Renal cortical epithelial cell (primary cell): ENCODE data around the gene KLB. TPM values are rescaled to one million over a fixed set of nuclear protein-coding genes. Genes with fewer than 3 reads are reported as not detected.
"Not testable (repeated sequence)": the region's sequence is repeated elsewhere in the genome, so short reads cannot be mapped to it uniquely, and the experiment has no call there.

Experiments
- DNase-seq: peaks from one replicate; pipeline ENCODE4 v3.0.0-alpha.2; 2011; ENCODE audit warnings: low read depth
- total RNA-seq: library from RNA; depleted of rRNA; stranded (reverse); fragments of >200 nt; gene quantifications from 2 replicates; pipeline ENCODE4 v1.2.3, GENCODE V29; 2014

Gene KLB
- not detected in 2 replicates for total RNA-seq

- DNase-seq, result peak; percentile 66
Measured at GRCh38 chr4:39406763-39407583, at the start of gene KLB. Gene KLB (plus strand): TSS chr4:39406930. CDS start chr4:39406950, 20 bp downstream.

GRCh38 chr4:39357002-39357401 is 49.7 kb upstream of the KLB start:
- DNase-seq, result no peak

DNA sequence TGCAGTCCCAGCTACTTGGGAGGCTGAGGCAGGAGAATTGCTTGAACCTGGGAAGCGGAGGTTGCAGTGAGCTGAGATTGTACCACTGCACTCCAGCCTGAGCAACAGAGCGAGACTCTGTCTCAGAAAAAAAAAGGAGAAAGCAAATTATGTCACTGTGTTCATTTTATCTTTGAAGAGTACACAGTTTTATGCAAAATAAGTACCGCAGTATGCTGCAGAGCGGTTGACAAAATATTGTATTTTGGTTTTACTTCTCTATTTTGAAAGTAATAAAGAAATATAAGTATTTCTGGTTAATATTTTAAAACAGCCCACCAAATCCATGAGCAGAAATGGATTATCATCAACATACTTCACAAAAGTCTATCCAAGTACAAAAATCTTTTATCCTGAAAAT is 46.1 kb upstream of the KLB start:
- DNase-seq, result not testable (repeated sequence)

GRCh38 chr4:39362827-39363226 is 43.9 kb upstream of the KLB start:
- DNase-seq, result no peak

- DNase-seq, result no peak
Measured at GRCh38 chr4:39363773-39364393, 42.8 kb upstream of the KLB start.

DNA sequence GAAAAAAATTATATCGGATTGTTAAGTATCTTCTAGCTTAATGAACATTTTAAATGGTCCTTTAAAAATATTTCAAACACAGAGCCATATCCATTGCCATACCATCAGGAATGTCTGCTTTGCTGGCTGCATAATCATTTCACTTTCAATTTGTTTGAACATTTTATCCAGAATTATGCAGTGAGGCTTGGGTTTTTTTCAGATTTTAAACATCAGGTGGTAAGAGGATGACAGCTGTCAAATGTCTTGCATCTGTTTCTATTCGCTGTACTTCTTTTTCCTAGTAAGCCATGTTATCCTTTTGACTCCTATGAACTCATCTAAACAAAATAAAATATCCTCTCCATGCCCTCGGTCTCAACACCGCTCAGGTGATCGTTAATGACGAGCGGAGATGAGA is 41.4 kb upstream of the KLB start:
- no peak for DNase-seq

- DNase-seq, result peak; percentile 76
Measured at GRCh38 chr4:39365830-39366771, 40.6 kb upstream of the KLB start, which contains the start of gene RFC1. Gene RFC1 (minus strand): TSS chr4:39366362. CDS start chr4:39366241, 121 bp downstream.

DNA sequence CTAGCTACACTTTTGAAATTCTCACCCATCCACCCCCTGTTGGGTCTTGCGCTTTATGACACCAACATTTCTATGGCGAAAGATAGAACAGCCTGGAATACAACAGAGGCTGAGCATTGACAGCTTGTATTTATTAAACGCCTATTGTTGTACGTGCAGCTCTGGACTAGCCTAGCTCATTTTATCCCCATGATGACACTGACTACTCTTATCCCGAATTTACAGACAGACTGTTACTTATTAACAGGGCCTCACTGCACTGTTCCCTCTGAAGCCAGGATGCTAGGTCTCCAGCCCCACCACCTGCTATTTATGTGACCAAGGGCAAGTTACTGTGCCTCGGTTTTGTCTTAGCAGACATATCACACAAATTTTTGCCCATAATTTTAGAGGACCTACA is 39.6 kb upstream of the KLB start:
- DNase-seq, result peak; percentile 46

DNA sequence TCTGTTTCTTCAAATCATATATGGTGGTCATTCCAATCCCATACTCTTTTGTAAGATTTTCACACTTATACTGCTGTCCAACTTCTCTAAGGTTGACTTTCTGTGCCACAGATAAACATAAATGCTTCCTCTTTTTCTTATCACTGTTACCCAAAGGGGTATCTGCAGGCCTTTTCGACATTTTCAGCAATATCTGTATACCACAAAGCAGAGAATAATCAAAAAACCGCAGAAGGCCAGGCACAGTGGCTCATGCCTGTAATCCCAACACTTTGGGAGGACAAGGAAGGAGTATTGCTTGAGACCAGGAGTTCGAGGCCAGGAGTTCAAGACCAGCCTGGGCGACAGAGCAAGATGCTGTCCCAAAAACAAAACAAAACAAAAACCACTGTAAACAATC is 37.4 kb upstream of the KLB start:
- no peak for DNase-seq

DNA sequence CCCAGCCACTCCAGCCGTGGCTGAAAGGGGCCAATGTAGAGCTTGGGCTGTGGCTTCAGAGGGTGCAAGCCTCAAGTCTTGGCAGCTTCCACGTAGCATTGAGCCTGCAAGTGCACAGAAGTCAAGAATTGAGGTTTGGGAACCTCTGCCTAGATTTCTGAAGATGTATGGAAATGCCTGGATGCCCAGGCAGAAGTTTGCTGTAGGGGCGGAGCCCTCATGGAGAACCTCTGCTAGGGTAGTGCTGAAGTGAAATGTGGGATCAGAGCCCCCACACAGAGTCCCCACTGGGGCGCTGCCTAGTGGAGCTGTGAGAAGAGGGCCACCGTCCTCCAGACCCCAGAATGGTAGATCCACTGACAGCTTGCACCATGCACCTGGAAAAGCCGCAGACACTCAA is 35.5 kb upstream of the KLB start:
- not testable (repeated sequence) for DNase-seq

- no peak for DNase-seq
Measured at GRCh38 chr4:39375478-39375877, 31.3 kb upstream of the KLB start.

DNA sequence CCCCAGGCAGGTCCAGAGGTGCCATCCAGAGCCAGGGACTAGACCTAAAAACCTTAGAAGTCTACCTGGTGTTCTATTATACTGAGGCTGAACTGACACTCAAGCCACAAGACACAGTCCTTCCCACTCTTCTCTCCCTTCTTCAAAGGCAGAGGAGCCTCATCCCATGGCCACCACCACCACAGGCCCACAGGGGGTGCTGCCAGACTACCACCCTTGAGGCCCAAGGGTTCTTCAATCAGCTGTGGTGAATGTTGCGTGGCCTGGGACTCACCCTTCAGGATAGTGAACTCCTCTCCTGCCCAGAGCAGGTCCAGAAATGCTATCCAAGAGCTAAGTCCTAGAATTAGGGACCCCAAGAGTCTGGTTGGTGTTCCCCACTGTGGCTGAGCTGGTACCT is 23.0 kb upstream of the KLB start:
- no peak for DNase-seq

- no peak for DNase-seq
Measured at GRCh38 chr4:39384563-39384962, 22.2 kb upstream of the KLB start.

DNA sequence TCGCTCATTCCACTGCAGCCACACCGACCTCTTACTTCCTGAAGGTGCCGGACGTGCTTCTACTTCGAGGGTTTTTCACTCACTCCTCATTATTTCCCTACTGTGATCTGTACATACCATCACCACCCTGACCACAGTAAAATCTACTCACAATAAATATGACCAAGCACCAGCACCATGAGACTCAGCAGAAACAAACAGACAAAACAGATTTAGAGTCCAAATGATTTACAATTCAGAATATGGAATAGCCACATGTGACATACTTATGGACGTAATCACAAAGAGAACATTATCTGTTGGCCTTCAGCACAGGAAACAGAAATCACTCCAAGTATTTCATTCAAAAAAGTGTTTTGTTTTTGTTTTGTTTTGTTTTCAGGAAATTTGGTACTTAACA is 16.1 kb upstream of the KLB start:
- DNase-seq, result no peak

- no peak for DNase-seq
Measured at GRCh38 chr4:39394706-39395105, 12.0 kb upstream of the KLB start.

GRCh38 chr4:39401640-39402039 is 5.1 kb upstream of the KLB start:
- peak; percentile 23 for DNase-seq

DNA sequence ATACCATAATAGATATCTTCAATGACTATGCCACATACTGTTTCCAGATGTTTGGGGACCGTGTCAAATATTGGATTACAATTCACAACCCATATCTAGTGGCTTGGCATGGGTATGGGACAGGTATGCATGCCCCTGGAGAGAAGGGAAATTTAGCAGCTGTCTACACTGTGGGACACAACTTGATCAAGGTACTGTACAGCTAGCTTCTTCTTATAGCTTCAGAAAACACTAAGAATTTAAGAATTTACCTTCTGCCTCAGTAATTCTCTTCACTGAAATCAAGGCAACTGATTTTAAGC is 805 bp downstream of the KLB start:
- DNase-seq, result no peak

DNA sequence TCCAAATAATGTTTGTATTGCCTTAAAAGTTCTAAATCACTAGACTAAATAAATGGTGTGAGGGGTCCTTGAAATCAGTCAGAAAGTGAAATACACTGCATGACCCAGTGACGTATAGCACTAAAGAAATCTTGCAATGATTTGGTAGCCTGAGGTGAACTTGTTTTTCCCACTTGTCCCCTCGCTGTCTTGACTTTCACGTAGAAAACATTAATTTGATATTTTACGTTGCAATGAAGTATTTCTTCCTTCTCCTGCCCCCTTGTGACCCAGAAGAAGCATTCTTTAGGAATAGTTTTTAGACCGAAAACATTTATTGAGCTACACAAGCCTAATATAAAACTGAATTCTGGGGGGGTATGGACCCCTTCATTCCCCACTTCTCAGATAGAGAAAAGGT is 3.7 kb downstream of the KLB start:
- DNase-seq, result no peak

GRCh38 chr4:39411561-39411960 is 4.8 kb downstream of the KLB start:
- not testable (repeated sequence) for DNase-seq

DNA sequence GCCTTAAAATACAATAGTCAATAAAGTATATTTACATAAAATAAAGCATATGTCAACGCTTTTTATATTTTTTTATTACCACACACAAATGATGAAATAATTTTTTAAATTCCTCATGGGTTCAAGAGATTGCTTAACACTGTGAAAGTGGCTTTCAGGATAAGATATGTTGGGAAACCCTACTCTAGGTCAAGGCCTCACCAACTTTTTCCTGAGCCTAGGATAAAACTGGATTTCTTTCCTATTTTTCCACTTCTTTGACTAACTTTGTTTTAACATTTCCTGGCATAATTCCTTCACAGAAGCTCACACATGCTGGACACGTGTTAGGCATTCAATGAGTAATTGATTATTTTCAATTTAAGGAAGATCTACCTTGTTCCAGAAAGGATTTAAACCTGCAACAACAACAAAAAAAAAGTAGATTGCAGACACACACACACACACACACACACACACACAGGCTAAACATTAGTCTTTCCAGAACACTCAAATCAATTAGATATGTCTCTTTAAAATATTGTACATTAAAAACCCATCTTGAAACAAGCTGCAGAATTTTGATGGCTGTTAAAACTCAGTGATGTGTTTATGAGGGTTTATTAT is 9.1 kb downstream of the KLB start:
- no peak for DNase-seq

- no peak for DNase-seq
Measured at GRCh38 chr4:39422247-39422646, 15.5 kb downstream of the KLB start.

GRCh38 chr4:39425297-39425696 is 18.6 kb downstream of the KLB start:
- not testable (repeated sequence) for DNase-seq
